GM23248 (cell line): Measurements from ENCODE around the gene CTDP1.

Experiments used
- EZH2 ChIP-seq: fragments of 200-600 bp; sonication (generic); IDR thresholded peaks from 2 replicates; pipeline ENCODE4 v1.6.1; 2018; ENCODE audit warnings: antibody characterized with exemption, mild to moderate bottlenecking; ENCODE audit not compliant: insufficient read depth, poor library complexity, severe bottlenecking
- EZH2phosphoT487 ChIP-seq: fragments of 200-600 bp; sonication (generic); IDR thresholded peaks from 2 replicates; pipeline ENCODE4 v1.6.1; 2018; ENCODE audit warnings: antibody characterized with exemption, moderate library complexity, mild to moderate bottlenecking, low read depth; ENCODE audit not compliant: insufficient read depth

DNA sequence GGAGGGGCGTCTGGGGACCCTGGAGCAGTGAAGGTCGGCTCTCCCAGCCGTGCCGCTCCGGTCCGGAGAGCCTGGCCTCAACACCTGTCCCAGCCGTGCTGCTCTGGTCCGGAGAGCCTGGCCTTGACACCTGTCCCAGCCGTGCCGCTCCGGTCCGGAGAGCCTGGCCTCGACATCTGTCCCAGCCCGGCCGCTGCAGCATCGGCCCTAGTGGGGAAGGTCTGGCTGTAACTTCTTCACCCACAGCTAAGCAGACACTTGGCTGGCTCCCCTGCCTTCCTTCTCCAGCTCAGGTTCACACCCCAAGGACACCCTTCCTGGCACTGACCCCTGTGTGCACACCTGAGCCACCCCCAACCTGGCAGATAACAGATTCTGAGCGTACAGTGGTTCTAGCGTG, 122.7 kb downstream of the CTDP1 start:
- TF ChIP-seq EZH2 (no peak), EZH2phosphoT487 (no peak)
